Glomerular visceral epithelial cell (primary cell): ENCODE data around the gene BAIAP2.

Experiments used
- DNase-seq: peaks from one replicate; pipeline ENCODE4 v3.0.0-alpha.2; 2016; ENCODE audit errors: extremely low spot score

BAIAP2 gene

DNA sequence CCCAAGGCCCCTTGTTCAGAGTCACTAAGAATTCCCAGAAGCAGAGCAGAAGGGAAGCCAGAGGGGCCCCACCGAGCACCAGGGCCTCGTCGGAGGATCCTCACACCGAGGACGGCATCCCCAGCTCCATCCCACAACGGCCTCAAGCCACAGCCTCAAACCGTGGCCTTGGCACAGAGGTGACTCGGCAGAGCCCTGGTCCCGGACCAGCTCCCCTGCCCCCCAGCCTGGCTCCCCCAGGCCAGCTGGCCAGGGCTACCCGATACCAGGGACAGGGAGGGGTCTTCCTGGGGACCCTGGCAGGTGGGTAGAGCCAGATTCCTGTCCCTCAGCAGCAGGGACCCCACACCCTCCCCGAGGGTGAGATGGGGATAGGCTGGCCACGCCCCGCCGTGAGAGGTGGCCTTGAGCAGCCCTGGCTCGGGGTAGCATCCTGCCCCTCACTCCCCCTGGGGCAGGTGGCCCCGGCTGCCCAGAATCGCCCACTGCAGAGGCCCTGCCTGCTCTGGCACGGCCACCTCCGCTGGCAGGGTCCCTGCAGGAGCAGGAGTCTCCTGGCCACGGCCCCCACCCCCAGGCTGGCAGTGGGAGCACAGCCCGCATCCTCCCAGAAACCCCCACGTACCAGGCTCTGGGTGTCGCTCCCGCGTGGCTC, 124.8 kb downstream of the BAIAP2 start:
- DNase-seq = no peak

- DNase-seq = no peak
These were observed 125.4 kb downstream of the BAIAP2 start for GRCh38 chr17:81160306-81160705.

GRCh38 chr17:81160747-81161453, 125.9 kb downstream of the BAIAP2 start:
- DNase-seq = no peak

GRCh38 chr17:81161536-81161935, 126.6 kb downstream of the BAIAP2 start:
- no peak for DNase-seq

GRCh38 chr17:81161972-81162371, 127.0 kb downstream of the BAIAP2 start:
- DNase-seq = no peak

DNA sequence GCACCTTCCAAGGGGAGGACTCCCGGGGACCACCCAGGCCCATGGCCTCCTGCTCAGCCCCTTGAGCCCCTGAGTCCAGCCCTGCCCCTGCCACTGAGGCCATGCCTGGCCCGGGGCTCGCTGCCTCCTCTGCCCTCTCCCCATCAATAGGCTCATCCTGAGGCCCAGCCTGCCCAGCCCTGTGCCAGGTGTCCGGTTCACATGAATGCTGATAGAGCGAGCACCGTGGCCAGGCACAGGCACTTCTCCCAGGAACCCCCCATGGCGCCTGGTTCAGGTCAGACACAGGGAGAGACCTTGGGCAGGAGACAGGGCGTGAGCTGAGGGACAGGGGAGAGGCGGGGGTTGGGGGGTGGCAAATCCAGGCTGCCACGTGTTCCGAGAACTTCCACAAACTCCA, 127.5 kb downstream of the BAIAP2 start:
- no peak for DNase-seq

DNA sequence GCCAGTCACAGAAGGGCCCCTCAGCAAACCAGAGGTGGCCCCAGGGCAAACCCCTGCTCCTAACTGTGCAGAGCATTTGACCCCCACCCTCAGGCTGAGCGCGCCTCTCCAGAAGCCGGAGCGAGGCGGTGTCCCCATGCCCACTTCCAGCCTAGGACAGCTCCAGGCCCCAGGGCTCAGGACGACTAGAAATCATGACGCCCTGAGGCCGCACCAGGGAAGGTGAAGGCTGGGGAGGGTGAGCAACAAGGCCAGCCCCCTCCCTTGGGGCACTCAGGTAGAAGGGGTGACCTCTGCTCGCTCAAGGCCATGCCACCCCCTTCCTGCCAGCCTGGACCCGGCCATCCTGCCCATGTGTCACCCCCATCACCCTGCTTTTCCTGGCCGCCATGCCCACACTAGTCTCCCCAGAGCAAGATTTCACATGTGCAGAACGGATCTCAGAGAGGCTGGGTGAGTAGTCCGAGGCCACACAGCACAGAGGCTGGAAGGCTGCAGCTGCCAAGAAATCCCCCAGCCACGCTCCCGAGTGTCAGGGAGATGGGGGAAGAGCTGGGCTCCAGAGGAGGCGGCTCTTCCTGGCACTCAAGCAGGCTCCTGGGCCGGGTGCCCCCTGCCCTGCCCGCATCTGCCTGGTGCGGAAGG, 128.2 kb downstream of the BAIAP2 start:
- DNase-seq = no peak

DNA sequence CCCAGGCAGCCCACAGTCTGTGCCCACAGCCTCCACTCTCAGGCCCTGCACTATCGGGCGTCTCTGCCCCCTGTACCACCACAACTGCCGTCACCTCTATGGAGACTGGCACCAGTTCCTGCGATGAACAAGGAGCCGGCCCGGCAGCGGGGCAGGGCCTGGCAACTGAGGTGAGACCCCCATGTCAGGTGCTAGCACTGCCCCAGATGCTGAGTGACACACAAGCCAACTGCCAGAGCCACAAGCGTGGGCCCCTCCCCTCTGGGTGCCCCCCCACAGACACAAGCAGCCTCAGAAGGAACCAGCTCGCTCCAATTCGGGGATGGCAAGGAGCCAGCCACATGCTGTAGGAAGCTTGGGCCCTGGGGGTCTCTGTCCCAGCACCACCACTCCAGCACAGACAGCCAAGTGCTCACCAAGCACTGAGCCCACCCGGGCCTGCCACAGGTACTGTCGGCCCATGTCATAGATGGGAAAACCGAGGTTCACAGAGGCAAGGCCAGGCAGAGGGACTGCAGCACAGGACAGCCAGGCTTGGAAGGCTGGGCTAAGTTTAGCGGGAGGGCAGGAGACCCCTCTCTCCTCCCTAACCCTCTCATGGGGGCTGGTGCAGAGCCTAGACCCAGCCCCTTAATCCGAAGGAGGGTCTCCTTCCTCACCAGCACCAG, 128.9 kb downstream of the BAIAP2 start:
- no peak for DNase-seq

DNA sequence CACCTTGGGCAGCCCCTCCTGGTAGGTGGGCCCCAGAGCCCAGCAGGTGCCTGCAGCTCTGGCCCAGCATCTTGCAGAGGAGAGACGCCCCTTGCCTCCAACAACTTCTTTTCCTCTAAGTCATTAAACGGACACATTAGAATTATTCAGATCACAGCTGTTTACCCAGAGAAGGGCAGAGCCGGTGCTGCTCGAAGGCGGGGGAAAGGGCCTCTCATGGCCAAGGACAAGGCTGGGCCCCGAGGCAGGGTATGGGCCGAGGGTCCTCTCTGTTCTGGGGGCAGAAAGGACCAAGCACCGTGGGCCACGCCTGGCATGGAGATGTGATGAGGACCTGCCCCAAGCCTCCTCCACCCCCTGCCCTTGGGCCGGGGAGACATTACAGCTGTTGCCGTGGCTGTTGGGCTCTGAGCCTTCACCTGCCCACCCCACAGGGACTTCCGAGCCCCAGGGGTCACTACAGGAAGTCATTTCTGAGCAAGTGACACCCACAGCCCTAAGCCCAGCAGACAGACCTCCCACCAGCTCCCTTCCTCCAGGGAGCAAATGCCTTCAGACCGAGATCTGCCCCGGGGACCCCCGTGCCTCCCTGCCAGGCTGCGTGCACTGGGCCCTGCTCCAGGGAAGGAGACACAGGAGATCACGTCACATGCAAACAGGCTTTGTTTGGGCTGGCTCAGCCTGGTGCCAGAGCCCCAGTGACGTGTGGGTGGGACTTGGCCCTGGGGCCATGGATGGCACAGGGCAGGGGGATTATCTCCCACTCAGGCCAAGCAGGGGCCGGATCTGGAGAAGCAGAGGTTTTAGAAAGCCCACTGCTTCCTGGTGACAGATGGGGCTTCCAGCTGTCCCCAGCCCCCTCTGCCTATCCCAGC, 129.7 kb downstream of the BAIAP2 start:
- no peak for DNase-seq

DNA sequence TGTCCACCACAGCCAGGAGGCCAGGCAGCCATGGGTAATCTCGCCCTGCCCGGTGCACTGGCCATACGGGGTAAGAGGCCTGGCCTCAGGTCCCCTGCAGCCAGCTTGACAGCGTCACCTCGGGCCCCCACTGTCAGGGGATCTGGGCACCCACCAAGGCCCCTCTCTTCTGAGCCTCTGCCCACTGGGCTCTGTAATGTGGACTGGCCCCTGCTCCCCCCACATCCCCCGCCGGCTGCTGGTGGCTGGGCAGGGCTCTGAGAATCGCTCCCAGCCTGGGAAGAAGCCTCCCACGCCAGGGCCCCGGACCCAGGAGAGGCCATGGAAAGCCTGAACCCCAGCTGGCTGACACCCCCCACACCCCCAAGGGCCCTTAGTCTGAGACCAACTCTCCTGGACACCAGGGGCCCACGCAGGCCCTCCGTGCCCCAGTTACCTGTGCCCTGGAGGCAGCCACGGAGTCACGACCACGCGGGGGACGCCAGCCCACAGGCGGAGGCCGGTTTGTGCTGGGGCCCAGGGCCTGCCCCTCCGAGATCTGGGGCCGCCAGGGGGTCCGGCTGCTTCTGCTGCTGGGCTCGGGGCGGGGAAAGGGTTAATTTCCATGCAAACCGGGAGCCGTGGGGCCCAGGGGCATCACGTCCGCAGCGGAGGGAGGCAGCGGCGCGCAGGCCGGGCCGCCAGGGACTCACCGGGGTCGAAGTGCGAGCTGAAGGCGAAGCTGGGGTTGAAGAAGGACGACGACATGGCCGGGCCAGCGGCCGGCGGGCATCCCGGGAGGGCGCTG, 130.5 kb downstream of the BAIAP2 start, which contains the start of gene PVALEF:
TSS of gene PVALEF (plus strand) at position 262 of the 787 bp plus-strand sequence. CDS start 15,720 bp downstream, outside the sequence.
- DNase-seq = no peak

DNA sequence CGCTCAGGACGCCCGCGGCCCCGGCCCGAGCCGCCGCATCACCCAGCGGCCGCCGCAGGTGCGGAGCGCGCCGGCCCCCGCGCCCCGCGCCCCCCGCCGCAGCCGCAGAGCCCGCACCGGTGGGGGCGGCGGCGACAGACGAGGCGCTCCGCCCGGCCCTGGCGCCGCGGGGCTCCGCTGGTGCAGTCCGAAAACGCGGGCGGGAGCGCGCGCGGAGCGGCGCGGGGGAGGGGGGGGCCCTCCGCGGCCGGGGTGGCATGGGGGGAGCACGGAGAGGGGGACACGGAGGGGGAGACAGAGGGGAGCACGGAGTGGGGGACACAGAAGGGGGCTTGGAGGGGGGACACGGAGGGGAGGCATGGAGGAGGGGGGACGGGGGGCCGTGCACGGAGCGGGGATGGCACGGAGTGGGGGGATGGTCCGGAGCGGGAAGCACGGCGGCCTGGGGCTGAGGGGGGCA, 131.1 kb downstream of the BAIAP2 start, which contains the start of gene AATK:
TSS of gene AATK (minus strand) at position 189 of the 460 bp plus-strand sequence. CDS start 229 bp downstream, outside the sequence.
- DNase-seq = no peak
